GM18867 (cell line): ENCODE results near the gene MACF1.

ENCODE experiments used
- ATAC-seq: cut with Tn5 transposase; IDR thresholded peaks from one replicate; pipeline ENCODE4 v1.9.1; 2021; ENCODE audit warnings: mild to moderate bottlenecking, moderate library complexity; ENCODE audit not compliant: unreplicated experiment

The MACF1 gene

DNA sequence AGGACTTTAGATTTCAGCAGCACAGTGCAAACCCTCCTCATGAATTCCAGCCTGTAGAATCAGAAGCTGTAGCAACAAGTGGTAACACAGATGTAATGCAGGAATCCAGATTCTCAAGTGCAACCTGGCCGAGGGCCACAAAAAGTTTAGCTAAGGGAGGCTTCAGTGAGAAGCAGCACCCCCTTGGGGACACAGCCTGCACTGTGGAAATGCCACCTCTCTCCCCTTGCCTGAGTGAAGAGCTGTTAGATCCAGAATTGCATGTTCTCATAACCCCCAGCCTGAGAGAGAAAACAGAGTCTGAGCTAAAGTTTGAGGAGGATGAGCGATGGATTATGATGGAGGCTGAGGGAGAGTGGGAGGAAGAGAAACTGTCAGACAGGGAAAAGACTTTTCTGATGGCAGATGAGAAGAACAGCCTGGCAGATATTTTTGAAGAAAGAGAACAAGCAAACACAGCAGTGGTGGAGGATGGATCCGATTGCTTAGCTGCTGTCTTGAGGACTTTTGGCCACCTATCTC, 206.5 kb downstream of the MACF1 start:
- ATAC-seq = no peak

DNA sequence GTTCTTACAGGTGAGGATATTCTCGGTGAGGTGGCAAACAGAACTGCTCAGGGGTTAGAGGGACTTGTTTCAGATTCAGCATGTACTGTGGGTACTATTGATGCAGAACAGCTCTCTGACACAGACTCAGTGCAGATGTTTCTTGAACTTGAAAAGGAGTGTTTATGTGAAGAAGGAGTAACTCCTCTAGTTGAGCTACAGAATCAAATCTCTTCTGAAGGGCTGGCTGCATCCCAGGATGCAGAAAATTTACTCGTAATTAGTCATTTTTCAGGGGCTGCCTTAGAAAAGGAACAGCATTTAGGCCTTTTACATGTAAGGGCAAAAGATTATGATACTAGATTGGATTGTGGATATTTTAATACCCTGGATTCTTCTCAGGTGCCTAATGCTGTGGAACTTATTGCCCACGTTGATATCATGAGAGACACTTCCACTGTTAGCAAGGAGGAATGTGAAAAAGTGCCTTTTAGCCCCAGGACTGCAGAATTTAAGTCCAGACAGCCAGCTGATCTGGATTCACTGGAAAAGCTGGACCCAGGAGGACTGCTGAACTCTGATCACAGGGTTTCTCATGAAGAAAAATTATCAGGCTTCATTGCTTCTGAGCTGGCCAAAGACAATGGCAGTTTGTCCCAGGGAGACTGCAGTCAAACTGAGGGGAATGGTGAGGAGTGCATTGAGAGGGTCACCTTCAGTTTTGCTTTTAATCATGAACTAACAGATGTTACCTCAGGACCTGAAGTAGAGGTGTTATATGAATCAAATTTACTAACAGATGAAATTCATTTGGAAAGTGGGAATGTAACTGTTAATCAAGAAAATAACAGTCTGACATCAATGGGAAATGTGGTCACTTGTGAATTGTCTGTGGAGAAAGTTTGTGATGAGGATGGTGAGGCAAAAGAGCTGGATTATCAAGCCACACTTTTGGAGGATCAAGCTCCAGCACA, 207.3 kb downstream of the MACF1 start:
- no peak for ATAC-seq

DNA sequence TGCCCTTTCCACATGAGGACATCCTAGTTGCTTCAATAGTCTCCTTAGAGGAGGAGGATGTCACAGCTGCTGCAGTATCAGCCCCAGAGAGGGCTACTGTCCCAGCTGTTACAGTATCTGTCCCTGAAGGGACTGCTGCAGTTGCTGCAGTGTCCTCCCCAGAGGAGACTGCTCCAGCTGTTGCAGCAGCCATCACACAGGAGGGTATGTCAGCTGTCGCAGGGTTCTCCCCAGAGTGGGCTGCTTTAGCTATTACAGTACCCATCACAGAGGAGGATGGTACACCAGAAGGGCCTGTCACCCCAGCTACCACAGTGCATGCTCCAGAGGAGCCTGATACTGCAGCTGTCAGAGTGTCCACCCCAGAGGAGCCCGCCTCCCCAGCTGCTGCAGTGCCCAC, 208.4 kb downstream of the MACF1 start:
- no peak for ATAC-seq

DNA sequence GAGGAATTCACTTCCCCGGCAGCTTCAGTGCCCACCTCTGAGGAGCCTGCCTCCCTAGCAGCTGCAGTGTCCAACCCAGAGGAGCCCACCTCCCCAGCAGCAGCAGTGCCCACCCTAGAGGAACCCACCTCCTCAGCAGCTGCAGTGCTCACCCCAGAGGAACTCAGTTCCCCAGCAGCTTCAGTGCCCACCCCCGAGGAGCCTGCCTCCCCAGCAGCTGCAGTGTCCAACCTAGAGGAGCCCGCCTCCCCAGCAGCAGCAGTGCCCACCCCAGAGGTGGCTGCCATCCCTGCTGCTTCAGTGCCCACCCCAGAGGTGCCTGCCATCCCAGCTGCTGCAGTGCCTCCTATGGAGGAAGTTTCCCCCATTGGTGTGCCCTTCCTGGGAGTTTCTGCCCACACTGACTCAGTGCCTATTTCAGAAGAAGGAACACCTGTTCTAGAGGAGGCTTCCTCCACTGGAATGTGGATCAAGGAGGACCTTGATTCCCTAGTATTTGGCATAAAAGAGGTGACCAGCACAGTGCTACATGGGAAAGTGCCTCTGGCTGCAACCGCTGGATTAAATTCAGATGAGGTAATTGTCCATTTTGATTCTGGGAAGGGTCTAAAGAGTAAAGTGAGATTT, 209.5 kb downstream of the MACF1 start:
- no peak for ATAC-seq

DNA sequence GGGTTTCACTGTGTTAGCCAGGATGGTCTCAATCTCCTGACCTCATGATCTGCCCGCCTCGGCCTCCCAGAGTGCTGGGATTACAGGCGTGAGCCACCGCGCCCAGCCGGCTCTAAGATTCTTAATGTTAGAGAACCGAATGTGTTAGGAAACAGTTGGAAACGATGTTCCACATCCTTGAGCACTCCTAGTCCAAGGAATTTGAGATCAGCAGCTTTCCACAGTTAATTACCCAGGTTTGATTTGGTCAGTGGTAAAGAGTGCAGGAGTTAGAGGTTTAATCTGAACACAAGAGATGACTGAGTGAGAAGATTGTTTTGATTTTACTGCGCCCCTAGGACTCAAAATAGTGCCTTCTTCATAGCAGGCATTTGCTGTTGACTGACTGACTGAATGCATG, 211.1 kb downstream of the MACF1 start:
- no peak for ATAC-seq

DNA sequence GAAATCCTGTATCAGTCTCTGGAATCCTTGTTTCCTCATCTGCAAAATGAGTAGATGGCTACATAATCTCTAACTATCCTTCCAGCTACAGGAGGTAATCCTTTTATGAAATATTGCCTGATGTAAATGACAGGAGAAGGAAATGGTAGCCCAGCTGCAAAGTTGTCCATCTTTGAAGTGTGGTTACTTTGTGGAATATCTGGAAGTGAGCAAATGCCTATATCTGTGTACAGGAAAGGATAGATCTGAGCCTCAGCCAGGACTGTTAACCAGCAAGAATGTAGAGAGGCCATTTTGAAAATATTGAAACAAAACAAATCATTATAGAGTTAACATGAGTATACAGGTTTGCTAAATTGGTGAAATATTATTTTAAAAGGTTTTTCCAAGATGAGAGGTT, 212.1 kb downstream of the MACF1 start:
- no peak for ATAC-seq

DNA sequence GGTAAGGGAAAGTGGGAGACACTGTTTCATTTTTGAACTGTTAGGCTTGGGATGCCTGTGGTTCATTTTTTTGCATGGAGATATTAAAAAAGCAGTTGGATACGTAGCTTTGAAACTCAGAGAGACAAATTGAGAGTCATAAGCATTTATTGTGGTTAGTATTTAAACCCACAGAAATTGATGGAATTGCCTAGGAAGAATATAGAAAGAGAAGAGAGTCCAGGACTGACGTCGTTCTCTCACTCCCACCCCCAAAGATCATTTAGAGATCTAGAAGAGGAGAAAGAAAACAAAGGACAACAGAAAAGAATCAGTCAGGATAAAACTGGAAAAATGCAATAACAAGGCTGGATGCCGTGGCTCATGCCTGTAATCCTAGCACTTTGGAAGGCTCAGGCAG, 213.7 kb downstream of the MACF1 start:
- no peak for ATAC-seq

DNA sequence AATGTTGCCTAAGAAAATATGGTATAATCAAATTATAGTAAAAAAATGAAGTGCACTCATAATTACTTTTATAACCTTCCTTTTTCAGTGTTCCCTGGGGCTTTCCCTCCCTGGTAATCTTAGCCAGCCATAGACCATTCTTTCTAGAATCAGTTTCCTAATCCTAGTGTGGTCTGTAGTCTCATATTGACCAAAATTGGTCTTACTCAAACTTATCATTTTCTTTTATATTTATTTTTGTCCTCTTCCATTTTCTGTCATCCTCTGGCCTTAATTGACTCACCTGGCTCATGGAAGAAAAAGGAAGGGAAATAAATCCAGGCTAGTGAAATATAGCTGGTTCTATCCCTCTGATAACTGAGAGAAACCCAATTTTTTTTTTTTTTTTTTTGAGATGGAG, 216.0 kb downstream of the MACF1 start:
- ATAC-seq = no peak

DNA sequence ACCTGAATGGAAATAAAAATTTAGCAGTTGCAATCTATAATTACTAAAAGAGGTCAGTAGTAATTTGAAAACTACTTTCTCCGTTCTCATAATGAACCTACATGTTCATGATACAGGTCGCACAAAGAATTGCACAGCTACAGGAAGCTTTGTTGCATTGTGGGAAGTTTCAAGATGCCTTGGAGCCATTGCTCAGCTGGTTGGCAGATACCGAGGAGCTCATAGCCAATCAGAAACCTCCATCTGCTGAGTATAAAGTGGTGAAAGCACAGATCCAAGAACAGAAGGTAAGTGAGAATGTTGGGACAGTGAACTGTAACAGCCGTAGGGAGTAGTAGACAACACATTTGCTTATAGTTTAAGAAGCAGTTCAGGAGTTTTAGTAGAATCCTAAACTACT, 218.1 kb downstream of the MACF1 start:
- ATAC-seq = no peak

DNA sequence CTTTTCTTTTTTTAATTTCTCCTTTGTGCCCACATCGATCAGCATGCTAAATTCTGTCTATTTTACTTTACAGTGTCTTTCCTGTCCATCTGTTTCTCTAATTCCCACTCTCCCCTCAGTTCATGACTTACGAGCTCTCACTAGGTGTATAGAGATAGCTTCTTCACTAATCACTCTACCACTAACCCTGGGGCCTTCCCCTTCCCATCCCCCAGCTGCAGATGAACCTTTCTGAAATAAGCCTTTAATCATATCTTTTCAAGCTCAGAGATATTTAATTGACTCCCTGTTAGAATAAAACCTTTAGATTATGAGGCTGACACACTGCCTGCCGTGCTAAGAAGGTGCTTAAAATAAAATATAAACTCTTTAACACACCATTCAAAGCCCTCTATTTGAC, 220.7 kb downstream of the MACF1 start:
- ATAC-seq = no peak

DNA sequence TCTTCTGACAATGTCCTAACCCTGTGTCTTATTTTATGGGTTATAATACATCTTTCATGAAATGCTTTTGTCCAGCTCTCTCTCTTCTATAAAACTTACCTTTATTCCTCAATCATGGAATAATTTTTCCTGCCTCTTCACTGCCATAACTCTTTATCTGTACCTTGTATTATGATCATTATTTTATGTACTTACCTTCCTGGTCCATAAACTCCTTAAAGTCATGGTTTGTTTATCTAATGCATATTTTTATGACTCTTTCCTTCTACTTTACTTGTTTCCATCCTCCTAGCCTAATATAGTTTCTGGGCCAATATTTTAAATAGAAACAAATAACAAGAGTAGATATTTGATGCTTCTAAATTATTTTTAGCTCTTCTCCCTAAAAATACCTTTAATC, 221.1 kb downstream of the MACF1 start:
- no peak for ATAC-seq

DNA sequence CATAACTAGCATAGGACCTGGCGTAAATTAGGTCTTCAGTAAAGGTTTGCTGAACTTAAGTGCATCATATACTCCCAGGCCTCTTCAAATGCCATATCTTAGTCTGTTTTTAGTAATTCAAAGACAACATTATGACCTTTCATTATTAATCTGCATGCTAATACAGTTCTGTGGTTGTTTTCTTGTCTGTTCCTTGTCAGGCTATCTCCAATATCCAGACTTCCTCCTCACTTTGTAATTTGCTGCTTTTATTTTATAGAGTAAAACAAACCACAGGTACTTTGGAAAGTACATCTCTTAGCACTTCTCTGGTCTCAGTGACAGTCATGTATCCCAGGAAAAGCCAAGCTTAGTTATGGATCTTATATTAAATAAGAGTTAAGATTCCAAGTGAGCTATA, 221.9 kb downstream of the MACF1 start:
- no peak for ATAC-seq

DNA sequence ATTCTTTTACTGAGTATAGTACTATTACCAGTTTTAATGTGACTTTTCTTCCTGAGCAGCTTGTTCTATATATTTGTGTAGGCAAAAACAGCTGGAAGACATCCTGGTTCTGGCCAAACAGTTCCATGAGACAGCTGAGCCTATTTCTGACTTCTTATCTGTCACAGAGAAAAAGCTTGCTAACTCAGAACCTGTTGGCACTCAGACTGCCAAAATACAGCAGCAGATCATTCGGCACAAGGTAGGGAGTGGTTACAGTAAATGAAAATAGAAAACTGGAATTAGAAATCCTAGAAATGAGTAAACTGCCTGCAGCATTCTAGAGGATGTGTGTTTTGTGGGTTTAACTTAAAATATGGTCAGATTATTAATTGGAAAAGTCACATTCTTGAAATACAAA, 222.9 kb downstream of the MACF1 start:
- ATAC-seq = no peak

DNA sequence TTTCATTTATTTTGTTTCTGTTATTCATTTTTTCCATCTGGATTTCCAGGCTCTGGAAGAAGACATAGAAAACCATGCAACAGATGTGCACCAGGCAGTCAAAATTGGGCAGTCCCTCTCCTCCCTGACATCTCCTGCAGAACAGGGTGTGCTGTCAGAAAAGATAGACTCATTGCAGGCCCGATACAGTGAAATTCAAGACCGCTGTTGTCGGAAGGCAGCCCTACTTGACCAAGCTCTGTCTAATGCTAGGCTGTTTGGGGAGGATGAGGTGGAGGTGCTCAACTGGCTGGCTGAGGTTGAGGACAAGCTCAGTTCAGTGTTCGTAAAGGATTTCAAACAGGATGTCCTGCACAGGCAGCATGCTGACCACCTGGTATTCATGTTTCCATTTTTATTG, 223.4 kb downstream of the MACF1 start:
- ATAC-seq = no peak

DNA sequence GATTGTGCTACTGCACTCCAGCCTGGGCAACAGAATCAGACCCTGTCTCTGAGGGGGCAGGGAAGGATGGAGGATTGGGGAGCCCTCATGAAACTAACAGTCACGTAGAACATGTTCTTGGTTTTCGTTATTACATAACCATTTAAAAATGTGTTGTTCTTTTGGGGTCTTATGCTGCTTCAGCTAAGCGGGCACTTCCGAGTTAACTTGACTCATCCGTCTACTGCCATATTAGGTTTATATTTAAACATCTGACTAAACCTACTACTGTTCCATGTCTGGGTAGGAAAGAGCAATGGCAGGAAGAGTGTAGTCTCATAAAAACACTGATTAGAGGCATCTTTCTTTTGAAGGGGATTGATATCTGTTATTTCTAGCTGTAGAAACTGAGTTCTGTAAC, 227.4 kb downstream of the MACF1 start:
- ATAC-seq = no peak

DNA sequence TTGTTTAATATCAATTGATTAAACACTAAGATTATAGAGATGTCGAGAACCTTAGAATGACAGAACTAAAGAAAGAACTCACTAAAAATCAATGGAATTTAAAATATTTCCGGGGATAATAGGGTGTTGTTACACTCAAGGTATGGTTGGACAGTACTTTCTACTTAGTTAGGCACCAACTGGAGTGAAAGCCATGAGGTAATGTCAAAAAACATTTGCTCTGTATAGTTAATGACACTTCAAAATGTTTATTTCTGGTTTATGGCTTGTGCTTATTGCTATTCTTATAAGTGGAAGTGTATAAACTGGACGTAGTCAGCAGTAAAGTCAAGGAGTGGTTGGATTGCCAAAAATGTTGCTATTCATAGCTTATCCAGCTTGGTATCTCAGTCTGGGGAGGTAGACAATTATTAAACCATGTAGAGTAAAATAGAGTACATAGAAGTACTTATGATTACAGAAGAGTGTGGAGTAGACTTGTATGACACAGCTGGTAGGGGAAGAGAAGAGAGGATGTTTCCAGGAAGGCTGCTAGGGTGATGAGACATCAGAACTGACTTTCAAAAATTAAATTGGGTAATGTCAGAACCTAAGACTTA, 230.4 kb downstream of the MACF1 start:
- ATAC-seq = no peak

DNA sequence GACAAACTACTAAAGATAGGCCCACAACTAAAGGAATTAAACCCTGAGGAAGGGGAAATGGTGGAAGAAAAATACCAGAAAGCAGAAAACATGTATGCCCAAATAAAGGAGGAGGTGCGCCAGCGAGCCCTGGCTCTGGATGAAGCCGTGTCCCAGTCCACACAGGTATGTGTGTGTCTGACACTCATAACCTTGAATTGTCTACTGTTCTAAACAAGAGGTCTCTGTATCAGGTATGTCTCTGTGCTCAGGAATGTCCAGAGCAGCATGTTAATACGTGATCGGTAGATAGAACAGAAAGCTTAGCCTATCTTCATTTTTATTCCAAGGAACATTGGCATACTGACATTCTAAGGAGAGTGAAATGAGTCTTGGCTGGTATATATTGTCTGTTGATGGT, 231.1 kb downstream of the MACF1 start:
- no peak for ATAC-seq

DNA sequence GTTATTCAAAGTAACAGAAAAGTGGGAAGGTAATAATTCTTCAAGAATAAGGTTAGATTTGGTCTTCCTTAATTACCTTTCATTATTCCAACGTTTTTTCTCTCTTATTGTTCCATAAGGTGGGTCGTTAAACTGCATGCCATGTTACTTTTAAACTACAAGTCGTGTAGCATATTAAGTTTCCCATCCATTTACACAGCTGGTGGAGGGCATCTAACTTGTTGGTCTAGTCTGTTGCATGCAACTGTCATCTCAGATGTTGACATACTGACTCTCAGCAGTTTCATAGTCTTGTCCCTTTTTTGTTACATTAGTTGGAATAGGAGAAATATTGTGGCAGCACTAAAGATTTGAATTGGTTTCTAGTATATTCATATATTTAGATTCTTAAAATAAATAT, 232.3 kb downstream of the MACF1 start:
- ATAC-seq = no peak

DNA sequence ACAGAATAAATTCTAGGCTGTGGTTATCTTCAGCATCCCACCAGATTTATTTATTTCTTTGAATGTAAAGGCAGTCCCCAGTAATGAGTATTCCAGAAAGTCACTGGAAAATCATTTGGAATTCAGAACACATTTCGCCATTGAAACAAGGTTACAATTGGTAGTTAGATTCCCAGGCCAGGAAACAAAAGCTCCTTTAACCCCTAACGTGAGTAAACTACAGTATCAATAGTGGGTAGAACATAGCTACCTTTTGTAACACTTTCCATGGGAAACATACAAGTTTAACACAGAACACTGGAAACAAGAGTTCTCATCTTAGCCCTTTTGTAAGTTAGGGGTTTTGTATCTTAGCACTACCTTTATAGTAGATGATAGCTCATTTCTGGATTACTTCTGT, 233.5 kb downstream of the MACF1 start:
- ATAC-seq = no peak

DNA sequence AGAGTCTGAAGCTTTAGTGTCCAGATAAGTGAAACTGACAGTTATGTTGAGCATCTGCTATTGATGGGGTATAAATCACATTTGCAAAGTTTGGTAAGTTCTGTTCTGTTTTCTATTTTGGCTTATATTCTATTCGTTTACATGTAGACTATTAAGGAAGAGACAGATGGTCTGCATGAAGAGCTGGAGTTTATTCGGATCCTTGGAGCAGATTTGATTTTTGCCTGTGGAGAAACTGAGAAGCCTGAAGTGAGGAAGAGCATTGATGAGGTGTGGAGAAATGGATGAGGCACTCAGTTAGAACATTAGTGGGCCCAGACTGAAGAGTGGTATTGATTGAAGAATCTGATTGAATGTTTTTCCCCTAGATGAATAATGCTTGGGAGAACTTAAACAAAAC, 236.4 kb downstream of the MACF1 start:
- ATAC-seq = no peak

DNA sequence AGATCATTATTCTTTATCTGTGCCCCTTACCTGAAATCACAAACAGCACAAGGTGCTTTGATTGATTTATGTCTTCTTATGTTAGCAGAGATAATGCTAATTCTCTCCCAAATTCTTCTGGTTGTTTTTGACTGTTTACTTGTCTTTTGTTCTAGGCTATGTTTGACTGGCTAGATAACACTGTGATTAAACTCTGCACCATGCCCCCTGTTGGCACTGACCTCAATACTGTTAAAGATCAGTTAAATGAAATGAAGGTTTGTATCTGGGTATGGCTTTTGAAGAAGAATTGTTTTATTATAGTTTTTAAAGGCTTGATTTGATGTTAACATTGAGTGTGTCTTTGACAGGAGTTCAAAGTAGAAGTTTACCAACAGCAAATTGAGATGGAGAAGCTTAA, 237.3 kb downstream of the MACF1 start:
- no peak for ATAC-seq

DNA sequence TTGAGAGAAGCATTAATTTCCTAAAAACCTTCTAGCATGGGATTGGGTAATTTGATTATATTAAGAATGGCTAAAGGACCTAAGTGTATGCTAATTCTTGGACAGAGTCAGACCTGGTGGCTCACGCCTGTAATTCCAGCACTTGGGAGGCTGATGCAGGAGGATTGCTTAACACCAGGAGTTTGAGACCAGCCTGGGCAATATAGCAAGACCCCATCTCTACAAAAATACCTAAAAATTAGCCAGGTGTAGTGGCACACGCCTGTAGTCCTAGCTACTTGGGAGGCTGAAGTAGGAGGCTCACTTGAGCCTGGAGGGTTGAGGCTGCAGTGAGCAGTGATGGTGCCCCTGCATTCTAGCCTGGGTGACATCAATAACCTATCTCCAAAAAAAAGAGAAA, 241.1 kb downstream of the MACF1 start:
- no peak for ATAC-seq
